Esophagus squamous epithelium (tissue), 4 donors: ENCODE results near the gene SIRPB2.

Experiments used
- CTCF ChIP-seq, 6 experiments: fragments of 450-650 bp in 4 of 6; fragments of 200-600 bp in 2 of 6; sonication (generic) in 2 of 6; IDR thresholded peaks; one replicate each; pipeline ENCODE4 v1.5.1; 2016 to 2019; ENCODE audit warnings: antibody characterized with exemption in 6 of 6, mild to moderate bottlenecking in 4 of 6, moderate library complexity in 4 of 6
- POLR2A ChIP-seq, 4 donors: fragments of 450-650 bp; IDR thresholded peaks; one replicate each; pipeline ENCODE4 v1.6.1; 2017; ENCODE audit warnings: antibody characterized with exemption in 4 of 4, mild to moderate bottlenecking in 4 of 4, moderate library complexity in 3 of 4

- peak in 1 of 4 donors; percentile 26 for TF ChIP-seq POLR2A (IDR thresholded peaks at IDR 0.05)
- peak; percentile 82 to 100 (median 98) for TF ChIP-seq CTCF (IDR thresholded peaks at IDR 0.05)
Measured at GRCh38 chr20:1503564-1504227, 12.5 kb upstream of the SIRPB2 start.
